ENCODE measurements around the gene ONECUT1.

DNA sequence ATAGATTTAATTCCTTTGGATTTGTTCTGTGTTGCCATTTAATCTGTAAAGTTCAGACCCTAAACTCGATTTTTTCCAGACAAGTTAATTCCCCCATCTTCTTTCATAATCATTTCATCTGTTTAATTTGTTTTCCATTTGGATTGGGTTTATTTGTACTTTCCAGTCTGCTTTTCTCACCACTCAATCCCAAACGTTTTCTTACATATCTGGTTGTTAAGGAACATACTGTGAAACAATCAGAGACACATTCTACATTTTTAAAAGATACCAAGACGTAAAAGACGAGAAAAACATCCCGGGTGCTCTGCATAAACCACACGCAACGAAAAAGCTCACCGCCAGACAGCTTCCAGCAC, 13.0 kb upstream of the ONECUT1 start:
- TF ChIP-seq, protein P1, sequence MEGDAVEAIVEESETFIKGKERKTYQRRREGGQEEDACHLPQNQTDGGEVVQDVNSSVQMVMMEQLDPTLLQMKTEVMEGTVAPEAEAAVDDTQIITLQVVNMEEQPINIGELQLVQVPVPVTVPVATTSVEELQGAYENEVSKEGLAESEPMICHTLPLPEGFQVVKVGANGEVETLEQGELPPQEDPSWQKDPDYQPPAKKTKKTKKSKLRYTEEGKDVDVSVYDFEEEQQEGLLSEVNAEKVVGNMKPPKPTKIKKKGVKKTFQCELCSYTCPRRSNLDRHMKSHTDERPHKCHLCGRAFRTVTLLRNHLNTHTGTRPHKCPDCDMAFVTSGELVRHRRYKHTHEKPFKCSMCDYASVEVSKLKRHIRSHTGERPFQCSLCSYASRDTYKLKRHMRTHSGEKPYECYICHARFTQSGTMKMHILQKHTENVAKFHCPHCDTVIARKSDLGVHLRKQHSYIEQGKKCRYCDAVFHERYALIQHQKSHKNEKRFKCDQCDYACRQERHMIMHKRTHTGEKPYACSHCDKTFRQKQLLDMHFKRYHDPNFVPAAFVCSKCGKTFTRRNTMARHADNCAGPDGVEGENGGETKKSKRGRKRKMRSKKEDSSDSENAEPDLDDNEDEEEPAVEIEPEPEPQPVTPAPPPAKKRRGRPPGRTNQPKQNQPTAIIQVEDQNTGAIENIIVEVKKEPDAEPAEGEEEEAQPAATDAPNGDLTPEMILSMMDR (IDR thresholded peaks at IDR 0.05), result no peak
- no peak for TF ChIP-seq POLR2A (IDR thresholded peaks at IDR 0.05)
